ENCODE results near the gene KBTBD12. TPM values are rescaled to one million over a fixed set of nuclear protein-coding genes. Genes with fewer than 3 reads are reported as not detected.
"Not testable (repeated sequence)": the region's sequence is repeated elsewhere in the genome, so short reads cannot be mapped to it uniquely, and the experiment has no call there.

KBTBD12 gene
- total and polyA plus RNA-seq, 2 of the 13 experiments (the other 11 are each of a cell fraction or from before 2014, with no cell fraction given) = not detected

DNA sequence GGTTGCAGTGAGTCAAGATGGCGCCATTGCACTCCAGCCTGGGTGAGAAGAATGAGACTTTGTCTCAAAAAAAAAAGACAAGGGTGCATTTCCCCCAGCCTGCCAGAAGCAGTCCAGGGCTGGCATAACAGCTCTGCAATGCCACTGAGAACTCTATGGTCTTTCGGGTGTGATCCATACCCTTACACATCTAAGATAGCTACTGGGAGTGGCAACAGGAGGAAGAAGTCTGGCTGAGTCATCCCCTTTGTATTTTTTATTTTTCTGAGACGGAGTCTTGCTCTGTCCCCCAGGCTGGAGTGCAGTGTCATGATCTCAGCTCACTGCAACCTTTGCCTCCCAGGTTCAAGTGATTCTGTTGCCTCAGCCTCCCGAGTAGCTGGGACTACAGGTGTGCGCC is 40.9 kb upstream of the KBTBD12 start:
- FAIRE-seq = not testable (repeated sequence)

GRCh38 chr3:127881586-127881985 is 33.4 kb upstream of the KBTBD12 start:
- in situ Hi-C loops (cut with HindIII; ENCODE audit: extremely low pct_ligation_motif_present, low pct_unique_long_range_greater_than_20kb) = no loop called here
- Histone ChIP-seq H3K27ac (ENCODE audit: extremely low read length, insufficient read depth, low read length) (no peak overlapping the region), H3K79me2 (ENCODE audit: insufficient read depth, low read length) (no peaks in the 10 kb centered on the region), H3K9ac (ENCODE audit: insufficient read depth, low read depth, low read length) (no peak overlapping the region), H3K9me3 (ENCODE audit: low read length) (no peaks in the 10 kb centered on the region), H4K20me1 (ENCODE audit: insufficient read depth, low read length) (no peaks in the 10 kb centered on the region), H3K4me2 (ENCODE audit: low read depth, low read length) (no peak overlapping the region), H3K27me3 (ENCODE audit: control insufficient read depth in 1 of 2, insufficient read depth in 2 of 2, low read length in 2 of 2) (peaks cover 0 to 6% of the 10 kb centered on the region in 2 experiments; a peak in 1 of 5 replicates), H3K4me3 (replicated peaks in 1 of 3; ENCODE audit: insufficient read depth in 1 of 3, low read depth in 2 of 3, low read length in 3 of 3) (no peak overlapping the region), H2AFZ (ENCODE audit: low read length) (no peak overlapping the region), H3K36me3 (replicated peaks in 1 of 2; ENCODE audit: control insufficient read depth in 1 of 2, insufficient read depth in 2 of 2, low read length in 2 of 2) (no peaks in the 10 kb centered on the region), H3K4me1 (ENCODE audit: insufficient read depth, low read length) (no peaks in the 10 kb centered on the region)
- CTCF ChIA-PET (ENCODE audit: low intra/inter-chr PET ratio, low total read pairs) = no interaction called here
- BruUV-seq (replicated peaks) = no TSS peak
- WGBS (ENCODE audit: low lambda C conversion rate) = 23% methylated on average over 3 of the region's 3 CpGs
- no peak for ATAC-seq
- no peak for TF ChIP-seq SUZ12 (IDR thresholded peaks at IDR 0.05; ENCODE audit: low read depth, low read length)
- TF ChIP-seq MATR3 (CRISPR knock-in tag; IDR thresholded peaks at IDR 0.05) = no peak
- TF ChIP-seq MAFK (conservative IDR thresholded peaks at IDR 0.05 in 1 of 2, IDR thresholded peaks at IDR 0.05 in 1 of 2; ENCODE audit: low read length in 2 of 2) = peak; percentile 33 to 47; a peak in 3 of 4 replicates
- no peak for TF ChIP-seq ZZZ3 (CRISPR knock-in tag; IDR thresholded peaks at IDR 0.05; ENCODE audit: borderline replicate concordance)
- TF ChIP-seq, protein P1, sequence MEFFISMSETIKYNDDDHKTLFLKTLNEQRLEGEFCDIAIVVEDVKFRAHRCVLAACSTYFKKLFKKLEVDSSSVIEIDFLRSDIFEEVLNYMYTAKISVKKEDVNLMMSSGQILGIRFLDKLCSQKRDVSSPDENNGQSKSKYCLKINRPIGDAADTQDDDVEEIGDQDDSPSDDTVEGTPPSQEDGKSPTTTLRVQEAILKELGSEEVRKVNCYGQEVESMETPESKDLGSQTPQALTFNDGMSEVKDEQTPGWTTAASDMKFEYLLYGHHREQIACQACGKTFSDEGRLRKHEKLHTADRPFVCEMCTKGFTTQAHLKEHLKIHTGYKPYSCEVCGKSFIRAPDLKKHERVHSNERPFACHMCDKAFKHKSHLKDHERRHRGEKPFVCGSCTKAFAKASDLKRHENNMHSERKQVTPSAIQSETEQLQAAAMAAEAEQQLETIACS (CRISPR knock-in tag; IDR thresholded peaks at IDR 0.05) = no peak
- no peak for FAIRE-seq
- no peak for DNase-seq (ENCODE audit: low spot score)
- POLR2A ChIA-PET = no interaction called here
- intact Hi-C loops (cut with micrococcal nuclease; ENCODE audit: unreplicated experiment) = no loop called here

More for the DNA sequence above, 40.9 kb upstream of the KBTBD12 start:
- ATAC-seq; H3K36me3 ChIP-seq (replicated peaks in 1 of 2; ENCODE audit: control insufficient read depth in 1 of 2, insufficient read depth in 2 of 2, low read length in 2 of 2); H4K20me1 ChIP-seq (ENCODE audit: insufficient read depth, low read length); CTCF ChIA-PET (ENCODE audit: low intra/inter-chr PET ratio, low total read pairs); H3K9ac ChIP-seq (ENCODE audit: insufficient read depth, low read depth, low read length); H3K4me2 ChIP-seq (ENCODE audit: low read depth, low read length); H3K27me3 ChIP-seq (ENCODE audit: control insufficient read depth in 1 of 2, insufficient read depth in 2 of 2, low read length in 2 of 2); H2AFZ ChIP-seq (ENCODE audit: low read length); in situ Hi-C loops (cut with HindIII; ENCODE audit: extremely low pct_ligation_motif_present, low pct_unique_long_range_greater_than_20kb); H3K27ac ChIP-seq (ENCODE audit: extremely low read length, insufficient read depth, low read length); BruUV-seq (replicated peaks); DNase-seq (ENCODE audit: low spot score); H3K4me1 ChIP-seq (ENCODE audit: insufficient read depth, low read length); H3K9me3 ChIP-seq (ENCODE audit: low read length); H3K4me3 ChIP-seq (replicated peaks in 1 of 3; ENCODE audit: insufficient read depth in 1 of 3, low read depth in 2 of 3, low read length in 3 of 3); intact Hi-C loops (cut with micrococcal nuclease; ENCODE audit: unreplicated experiment); H3K79me2 ChIP-seq (ENCODE audit: insufficient read depth, low read length); POLR2A ChIA-PET: not testable (repeated sequence)
- 36% methylated on average over 5 of the region's 5 CpGs for WGBS (ENCODE audit: low lambda C conversion rate)

All from HepG2 (cell line).